ENCODE measurements around the gene MAGEA2B.
"Not testable (repeated sequence)": the region's sequence is repeated elsewhere in the genome, so short reads cannot be mapped to it uniquely, and the experiment has no call there.

The MAGEA2B gene

GRCh38 chrX:152713815-152714787, at the start of gene MAGEA2B:
TSS of gene MAGEA2B (plus strand) at chrX:152714628. CDS start at chrX:152717107, 2,479 bp downstream.
- in situ Hi-C loops (cut with HindIII; ENCODE audit: low sequenced_read_pairs), result not testable (repeated sequence)

GRCh38 chrX:152674135-152674534, 40.3 kb upstream of the MAGEA2B start:
- in situ Hi-C loops (cut with HindIII; ENCODE audit: low sequenced_read_pairs), result no loop called here

GRCh38 chrX:152674652-152675051, 39.8 kb upstream of the MAGEA2B start:
- in situ Hi-C loops (cut with HindIII; ENCODE audit: low sequenced_read_pairs), result not testable (repeated sequence)

GRCh38 chrX:152681012-152681411, 33.4 kb upstream of the MAGEA2B start:
- in situ Hi-C loops (cut with HindIII; ENCODE audit: low sequenced_read_pairs), result not testable (repeated sequence)

GRCh38 chrX:152697952-152698931, 16.2 kb upstream of the MAGEA2B start, which contains the start of gene MAGEA3:
TSS of gene MAGEA3 (plus strand) at chrX:152698794. CDS start at chrX:152700833, 2,039 bp downstream.
- in situ Hi-C loops (cut with HindIII; ENCODE audit: low sequenced_read_pairs), result not testable (repeated sequence)

GRCh38 chrX:152700390-152700789, 14.0 kb upstream of the MAGEA2B start:
- in situ Hi-C loops (cut with HindIII; ENCODE audit: low sequenced_read_pairs), result not testable (repeated sequence)

GRCh38 chrX:152706500-152706899, 7.9 kb upstream of the MAGEA2B start:
- in situ Hi-C loops (cut with HindIII; ENCODE audit: low sequenced_read_pairs), result not testable (repeated sequence)

- in situ Hi-C loops (cut with HindIII; ENCODE audit: low sequenced_read_pairs), result not testable (repeated sequence)
These were observed 5.3 kb upstream of the MAGEA2B start, which contains the start of gene CSAG2 for GRCh38 chrX:152709173-152709572. TSS of gene CSAG2 (minus strand) at chrX:152709273. CDS start at chrX:152709112, 161 bp downstream.

GRCh38 chrX:152713195-152713594, 1.2 kb upstream of the MAGEA2B start:
- in situ Hi-C loops (cut with HindIII; ENCODE audit: low sequenced_read_pairs), result not testable (repeated sequence)

GRCh38 chrX:152725409-152725808, 11.0 kb downstream of the MAGEA2B start:
- in situ Hi-C loops (cut with HindIII; ENCODE audit: low sequenced_read_pairs), result no loop called here

GRCh38 chrX:152733261-152733975, 19.0 kb downstream of the MAGEA2B start, which contains the start of the genes CSAG1 and MAGEA12:
TSS of gene CSAG1 (minus strand) at chrX:152733721. CDS start at chrX:152732460, 1,261 bp downstream.
TSS of gene MAGEA12 (plus strand) at chrX:152733757. CDS start at chrX:152736162, 2,405 bp downstream.
- in situ Hi-C loops (cut with HindIII; ENCODE audit: low sequenced_read_pairs), result no loop called here

- in situ Hi-C loops (cut with HindIII; ENCODE audit: low sequenced_read_pairs), result not testable (repeated sequence)
These were observed 19.9 kb downstream of the MAGEA2B start for GRCh38 chrX:152734143-152734858.

GRCh38 chrX:152735101-152735500, 20.7 kb downstream of the MAGEA2B start:
- in situ Hi-C loops (cut with HindIII; ENCODE audit: low sequenced_read_pairs), result no loop called here

GRCh38 chrX:152735860-152736511, 21.6 kb downstream of the MAGEA2B start:
- in situ Hi-C loops (cut with HindIII; ENCODE audit: low sequenced_read_pairs), result no loop called here

GRCh38 chrX:152736528-152736927, 22.1 kb downstream of the MAGEA2B start:
- in situ Hi-C loops (cut with HindIII; ENCODE audit: low sequenced_read_pairs), result not testable (repeated sequence)

GRCh38 chrX:152738560-152738959, 24.1 kb downstream of the MAGEA2B start:
- in situ Hi-C loops (cut with HindIII; ENCODE audit: low sequenced_read_pairs), result no loop called here

GRCh38 chrX:152753686-152754650, 39.5 kb downstream of the MAGEA2B start, which contains the start of gene MAGEA2:
TSS of gene MAGEA2 (minus strand) at chrX:152753842. CDS start at chrX:152751363, 2,479 bp downstream.
- in situ Hi-C loops (cut with HindIII; ENCODE audit: low sequenced_read_pairs), result not testable (repeated sequence)
